ENCODE data around the gene CTBS.

- TF ChIP-seq CTCF (IDR thresholded peaks at IDR 0.05; ENCODE audit: control extremely low read depth in 1 of 3, insufficient read depth in 1 of 3, low read depth in 1 of 3, low read length in 3 of 3) (no peak), SUZ12 (IDR thresholded peaks at IDR 0.05; ENCODE audit: low read length) (no peak)
Measured at GRCh38 chr1:84617349-84617748, 43.1 kb upstream of the CTBS start.

Data from H1 (cell line).